Stimulated activated CD4-positive, alpha-beta T cell treated with anti-CD3 and anti-CD28 coated beads, Interleukin-2, amount 100 ng/mL, for 48 hours (primary cell): ENCODE data around the gene FAM181B.

ENCODE experiments used
- DNase-seq, 2 donors: peaks; one replicate each; pipeline ENCODE4 v3.0.0-alpha.2; 2020

FAM181B gene, protein sequence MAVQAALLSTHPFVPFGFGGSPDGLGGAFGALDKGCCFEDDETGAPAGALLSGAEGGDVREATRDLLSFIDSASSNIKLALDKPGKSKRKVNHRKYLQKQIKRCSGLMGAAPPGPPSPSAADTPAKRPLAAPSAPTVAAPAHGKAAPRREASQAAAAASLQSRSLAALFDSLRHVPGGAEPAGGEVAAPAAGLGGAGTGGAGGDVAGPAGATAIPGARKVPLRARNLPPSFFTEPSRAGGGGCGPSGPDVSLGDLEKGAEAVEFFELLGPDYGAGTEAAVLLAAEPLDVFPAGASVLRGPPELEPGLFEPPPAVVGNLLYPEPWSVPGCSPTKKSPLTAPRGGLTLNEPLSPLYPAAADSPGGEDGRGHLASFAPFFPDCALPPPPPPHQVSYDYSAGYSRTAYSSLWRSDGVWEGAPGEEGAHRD

DNA sequence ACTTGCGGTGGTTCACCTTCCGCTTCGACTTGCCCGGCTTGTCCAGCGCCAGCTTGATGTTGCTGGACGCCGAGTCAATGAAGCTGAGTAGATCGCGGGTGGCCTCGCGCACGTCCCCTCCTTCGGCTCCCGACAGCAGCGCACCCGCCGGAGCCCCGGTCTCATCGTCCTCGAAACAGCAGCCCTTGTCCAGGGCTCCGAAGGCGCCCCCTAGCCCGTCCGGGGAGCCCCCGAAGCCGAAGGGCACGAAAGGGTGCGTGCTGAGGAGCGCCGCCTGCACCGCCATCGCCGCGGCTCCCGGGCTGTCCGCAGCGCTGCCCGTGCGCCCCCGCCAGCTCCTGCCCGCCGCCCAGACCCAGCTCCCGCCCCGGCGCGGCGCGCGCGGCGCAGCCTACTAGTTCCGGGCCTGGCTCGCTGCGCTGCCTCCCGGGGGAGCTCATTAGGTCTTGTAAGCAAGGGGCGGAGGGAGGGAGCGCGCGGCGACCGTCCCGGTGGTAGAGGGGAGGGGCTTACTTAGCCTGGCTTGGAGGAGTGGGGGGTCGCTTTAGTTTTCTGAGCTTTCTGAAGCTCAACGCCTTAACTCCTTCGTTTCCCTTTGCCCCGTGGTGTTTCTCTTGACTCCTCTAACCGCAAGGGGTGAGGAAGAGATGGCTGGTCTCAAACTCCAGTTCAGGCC is at the start of gene FAM181B:
Gene FAM181B, minus strand, starts transcription at position 421 of the 676 bp plus-strand sequence. Its CDS starts 135 bp downstream, at position 286.
- peak in 1 of 2 donors; percentile 38 for DNase-seq

DNA sequence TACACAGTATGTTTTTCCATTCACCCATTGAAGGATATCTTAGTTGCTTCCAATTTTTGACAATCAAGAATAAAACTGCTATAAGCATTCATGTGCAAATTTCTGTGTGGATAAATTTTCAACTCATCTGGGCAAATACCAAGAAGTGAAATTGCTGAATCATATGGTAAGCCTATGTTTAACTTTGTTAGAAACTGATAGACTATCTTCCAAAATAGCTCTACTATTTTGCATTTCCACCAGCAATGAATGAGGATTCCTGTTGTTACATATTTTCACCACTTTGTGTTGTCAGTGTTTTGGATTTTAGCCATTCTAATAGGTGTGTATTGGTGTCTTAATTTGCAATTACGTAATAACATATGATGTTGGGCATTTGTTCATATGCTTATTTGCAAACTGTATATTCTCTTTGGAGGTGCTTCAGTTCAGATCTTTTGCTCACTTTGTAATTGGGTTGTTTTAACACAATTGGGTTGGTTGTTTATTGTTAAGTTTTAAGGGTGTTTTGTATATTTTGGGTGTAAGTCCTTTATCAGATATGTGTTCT is 49.2 kb upstream of the FAM181B start:
- no peak for DNase-seq

DNA sequence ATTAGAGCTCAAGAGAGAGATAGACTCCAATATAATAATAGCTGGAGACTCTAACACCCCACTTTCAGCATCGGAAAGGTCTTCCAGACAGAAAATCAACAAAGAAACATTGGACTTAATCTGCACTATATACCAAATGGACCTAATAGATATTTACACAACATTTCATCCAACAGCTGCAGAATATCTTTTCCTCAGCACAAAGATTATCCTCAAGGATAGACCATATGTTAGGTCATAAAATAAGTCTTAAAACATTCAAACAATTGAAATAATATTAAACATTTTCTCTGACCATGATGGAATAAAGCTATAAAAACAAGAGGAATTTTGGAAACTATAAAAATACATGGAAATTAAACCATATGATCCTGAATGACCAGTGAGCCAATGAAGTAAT is 45.1 kb upstream of the FAM181B start:
- DNase-seq, result no peak

DNA sequence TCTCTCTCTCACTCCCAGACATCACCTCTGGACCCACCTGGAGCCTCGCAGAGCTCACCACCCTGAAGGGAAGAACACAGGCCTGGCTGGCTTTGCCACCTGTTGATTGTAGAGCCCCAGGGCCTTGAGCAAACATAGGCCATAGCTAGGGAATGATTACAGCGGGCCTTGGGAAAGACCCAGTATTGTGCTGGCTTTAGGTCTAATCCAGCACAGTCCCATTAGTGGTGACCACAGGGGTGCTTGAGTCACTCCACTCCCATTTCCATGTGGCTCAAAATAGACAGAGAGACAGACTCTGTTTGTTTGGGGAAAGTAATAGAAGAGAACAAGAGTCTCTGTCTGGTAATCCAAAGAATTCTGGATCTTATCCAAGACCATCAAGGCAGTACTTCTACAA is 42.7 kb upstream of the FAM181B start:
- DNase-seq, result no peak

DNA sequence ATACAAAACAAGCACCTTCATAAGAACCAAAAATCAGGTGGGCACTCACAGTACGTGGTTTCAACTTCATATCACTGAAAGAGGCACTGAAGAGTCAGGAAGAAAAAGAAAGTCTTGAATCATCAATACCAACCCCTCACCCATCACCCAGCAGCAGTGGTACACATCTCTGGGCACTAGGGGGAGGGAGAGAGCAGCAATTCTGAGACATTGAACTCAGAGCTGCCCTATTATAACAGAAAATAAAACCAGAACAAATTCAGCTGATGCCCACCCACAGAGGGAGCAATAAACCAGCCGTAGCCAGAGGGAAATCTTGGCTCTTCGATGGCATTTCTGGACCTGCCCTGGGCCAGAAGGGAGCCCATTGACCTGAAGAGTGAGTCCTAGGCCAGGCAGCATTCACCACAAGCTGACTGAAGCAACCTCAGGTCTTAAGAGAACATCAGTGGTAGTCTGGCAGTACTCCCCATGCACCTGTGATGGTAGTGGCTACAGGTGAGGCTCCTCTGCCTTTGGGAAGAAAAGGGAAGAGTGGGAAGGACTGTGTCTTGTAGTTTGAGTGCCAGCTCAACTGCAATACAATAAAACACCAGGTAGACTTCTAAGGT is 42.2 kb upstream of the FAM181B start:
- peak; percentile 10 to 15 for DNase-seq

DNA sequence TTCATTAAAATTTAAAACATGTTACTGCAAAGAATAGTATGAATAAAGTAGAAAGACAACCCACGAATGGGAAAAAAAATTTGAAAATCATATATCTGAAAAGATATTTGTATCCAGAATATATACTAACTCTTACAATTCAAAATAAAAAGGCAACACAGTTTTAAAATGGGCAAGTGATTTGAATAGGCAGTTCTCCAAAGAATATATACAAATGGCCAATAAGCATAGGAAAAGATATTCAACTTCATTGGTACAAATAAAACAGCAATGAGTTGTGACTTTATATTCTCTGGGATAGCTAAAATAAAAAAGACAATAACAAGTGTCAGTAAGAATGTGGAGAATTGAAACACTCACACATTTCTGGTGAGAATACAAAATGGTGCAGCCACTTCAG is 41.6 kb upstream of the FAM181B start:
- no peak for DNase-seq

DNA sequence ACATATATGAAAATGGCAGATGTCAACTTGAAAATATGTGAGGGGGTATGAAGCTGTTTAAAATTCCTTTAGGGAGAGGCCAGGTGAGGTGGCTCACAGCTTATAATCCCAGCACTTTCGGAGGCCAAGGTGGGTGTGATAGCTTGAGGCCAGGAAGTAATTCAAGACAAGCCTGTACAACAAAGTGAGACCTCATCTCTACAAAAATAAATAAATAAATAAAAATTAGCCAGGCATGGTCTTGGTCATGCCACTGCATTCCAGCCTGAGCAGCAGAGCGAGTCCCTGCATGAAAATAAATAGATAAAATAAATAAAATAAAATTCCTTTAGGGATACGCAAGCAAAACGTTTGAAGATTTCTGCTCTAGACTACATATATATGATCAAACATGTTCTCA is 38.1 kb upstream of the FAM181B start:
- no peak for DNase-seq

DNA sequence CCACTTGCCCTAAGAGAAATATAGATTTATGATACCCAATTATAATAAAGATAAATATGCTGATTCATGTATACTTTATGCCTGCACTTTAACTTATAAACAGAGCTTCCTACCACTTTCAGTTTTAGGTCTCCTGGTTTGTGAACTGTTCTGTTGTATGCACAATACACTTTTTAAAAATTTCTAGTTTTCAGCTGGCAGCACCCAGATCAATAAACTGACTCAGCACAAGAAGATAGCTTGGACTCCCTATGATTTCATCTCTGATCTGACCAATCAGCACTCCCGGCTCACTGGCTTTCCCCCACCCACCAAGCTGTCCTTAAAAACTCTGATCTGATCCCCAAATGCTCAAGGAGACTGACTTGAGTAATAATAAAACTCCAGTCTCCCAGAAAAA is 33.5 kb upstream of the FAM181B start:
- no peak for DNase-seq

DNA sequence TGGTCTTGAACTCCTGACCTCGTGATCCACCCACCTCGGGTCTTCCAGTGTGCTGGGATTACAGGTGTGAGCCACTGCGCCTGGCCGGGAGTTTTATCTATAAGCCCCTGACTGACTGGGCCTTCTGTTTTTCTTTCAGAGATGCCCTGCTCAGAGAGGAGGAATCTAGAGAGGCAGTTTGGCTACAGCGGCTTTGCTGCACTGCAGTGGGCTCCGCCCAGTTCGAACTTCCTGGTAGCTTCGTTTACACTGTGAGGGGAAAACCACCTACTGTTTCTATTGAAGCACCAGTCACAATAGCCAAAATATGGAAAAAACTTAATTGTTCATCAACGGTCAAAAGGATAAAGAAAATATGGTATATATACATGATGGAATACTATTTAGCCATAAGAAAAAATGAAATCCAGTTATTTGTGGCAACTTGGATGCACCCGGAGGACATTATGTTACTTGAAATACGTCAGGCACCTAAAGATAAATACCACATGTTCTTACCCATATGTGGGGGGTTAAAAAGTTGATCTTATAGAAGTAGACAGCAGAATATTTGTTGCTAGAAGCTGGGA is 31.9 kb upstream of the FAM181B start:
- DNase-seq, result no peak

DNA sequence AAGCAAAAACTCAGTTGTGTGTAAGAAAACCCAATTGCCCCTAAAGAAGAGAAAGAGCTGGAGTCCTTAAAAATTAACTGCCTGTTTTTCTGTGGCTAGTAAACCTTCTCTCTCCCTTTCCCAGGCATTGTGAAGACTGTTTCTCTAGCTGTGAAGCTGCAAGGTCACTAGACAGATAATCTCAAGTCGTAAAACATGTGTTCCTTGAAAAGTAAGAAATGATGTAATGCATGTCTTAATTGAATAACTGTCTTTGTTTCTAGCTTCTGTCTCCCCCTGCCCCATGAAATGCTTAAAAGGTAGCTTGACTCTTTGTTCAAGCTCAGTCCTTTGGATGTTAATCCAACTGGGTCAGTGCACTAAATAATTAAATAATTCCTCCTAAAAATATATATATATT is 29.5 kb upstream of the FAM181B start:
- DNase-seq, result no peak

DNA sequence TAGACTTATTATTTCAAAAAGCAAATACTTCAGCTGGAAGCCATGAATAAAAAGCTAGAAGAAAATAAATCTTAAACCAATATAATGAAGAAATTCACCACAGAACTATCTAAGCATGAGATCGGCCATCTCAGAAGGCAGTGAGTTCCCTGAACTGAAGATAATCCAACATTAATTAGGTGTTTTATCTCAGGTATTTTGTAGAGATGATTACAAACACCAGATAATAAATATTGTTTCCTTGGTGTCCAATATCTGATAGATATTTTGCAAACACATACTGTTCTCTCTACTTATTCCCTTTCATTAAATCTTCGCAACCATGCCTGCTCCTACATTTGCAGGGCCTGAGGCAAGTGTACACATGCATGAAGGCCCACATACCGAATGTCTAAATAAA is 26.0 kb upstream of the FAM181B start:
- no peak for DNase-seq

DNA sequence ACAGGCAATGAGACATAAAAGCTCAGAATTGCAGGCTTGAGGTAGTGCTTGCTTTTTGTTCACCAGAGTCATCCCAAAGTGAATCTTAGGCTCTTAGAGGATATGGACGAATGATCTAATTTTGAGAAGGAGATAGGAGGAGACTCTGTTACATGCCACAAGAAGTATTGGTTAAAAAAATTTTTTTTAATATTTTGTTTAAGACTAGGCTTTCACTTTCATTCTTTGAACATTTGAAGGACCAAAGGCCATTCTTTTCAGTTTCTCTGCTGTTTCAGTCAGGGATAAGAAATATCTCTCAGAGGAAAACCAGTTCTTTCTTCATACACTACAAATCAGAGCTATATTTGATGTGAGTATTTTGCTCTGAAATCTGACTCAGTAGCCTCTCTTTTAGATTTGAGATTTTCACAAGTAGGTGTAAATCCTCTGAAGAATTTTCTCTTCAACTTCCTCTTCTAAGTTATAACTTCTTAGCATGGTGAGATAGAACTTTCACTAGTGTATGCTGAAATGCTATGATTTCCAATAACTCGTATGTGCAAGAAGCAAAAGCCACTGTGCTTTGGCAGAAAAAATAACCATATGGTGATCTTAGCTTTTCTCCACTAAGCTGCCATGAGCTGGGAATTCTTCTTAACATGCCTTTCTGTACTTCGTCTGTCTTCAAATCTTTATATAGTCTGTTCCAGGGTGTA is 24.1 kb upstream of the FAM181B start:
- no peak for DNase-seq

DNA sequence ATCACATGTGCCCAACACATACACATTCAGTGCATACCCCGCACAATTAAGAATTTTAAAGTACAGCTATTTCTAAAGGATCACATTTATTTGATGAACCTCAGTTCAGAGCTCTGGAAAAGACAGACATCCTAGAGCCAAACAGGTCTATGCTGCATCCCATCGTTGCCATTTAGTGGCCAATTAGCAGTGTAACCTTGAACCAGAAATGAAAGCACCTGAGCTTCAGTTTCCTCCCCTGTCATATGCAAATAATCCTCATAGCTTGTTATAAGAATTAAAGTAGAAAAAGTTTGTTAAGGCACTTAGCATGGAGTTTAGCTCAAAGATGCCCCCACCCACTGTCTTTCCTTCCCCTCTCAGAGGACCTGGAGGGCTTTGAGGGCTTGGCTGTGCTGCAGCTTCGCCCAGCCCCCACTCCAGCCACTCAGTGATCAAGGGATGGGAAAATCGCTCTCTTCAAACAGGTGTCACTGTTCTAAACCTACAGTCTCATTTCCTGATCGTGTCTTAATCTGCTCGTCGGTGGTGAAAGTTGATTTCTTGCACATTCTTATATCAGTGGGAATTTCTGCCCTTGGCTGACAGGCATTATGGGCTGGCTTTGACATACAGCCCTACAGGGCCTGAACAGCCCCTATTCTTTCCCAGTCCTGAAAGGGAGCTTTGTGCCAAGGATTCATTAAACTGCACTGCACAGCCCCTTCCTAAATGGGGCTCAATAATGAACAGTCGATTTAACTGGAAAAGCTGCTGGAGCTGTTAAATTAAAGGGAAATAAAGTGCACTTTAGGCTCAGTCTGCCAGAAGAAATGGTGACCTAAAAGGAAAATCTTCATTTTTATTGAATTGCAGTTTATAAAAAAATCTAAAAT is 23.3 kb upstream of the FAM181B start:
- DNase-seq, result no peak

DNA sequence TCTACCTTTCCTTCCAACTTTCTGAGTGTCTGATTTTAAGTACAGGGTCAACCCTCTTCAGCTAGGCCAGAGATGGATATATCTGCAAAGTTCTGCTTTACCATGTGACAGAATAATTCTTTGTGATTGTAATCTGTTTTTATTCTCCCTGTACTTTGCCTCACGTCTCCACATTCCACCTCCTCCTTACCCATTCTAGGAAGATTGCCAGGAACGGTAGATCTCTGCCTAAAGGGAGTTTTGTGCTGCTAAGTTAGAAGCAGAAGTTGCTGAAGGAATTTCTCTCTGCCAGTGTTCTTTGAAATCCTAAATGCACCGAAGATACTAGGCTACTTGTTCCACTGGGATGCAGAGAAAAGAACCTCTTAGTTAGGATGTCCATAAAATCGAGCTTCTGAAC is 20.7 kb upstream of the FAM181B start:
- DNase-seq, result no peak

DNA sequence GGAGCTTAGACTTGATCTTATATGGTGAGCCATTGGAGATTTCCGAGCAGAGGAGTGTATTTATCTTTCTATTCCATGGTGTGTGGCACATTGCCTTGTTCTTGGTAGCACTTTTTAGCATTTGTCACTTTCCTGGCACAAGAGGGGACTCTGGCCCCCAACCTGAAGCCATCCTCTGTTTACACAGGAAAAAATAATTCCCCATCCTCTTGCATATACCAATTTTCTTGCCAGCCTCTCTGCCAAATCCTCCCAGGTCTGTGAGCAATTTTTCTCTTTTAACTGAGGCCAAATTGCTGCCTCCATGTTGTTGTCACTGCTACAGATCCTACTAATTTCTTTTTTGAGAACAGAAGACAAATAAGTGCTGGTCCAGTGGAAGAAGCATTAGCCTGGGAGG is 20.3 kb upstream of the FAM181B start:
- no peak for DNase-seq

DNA sequence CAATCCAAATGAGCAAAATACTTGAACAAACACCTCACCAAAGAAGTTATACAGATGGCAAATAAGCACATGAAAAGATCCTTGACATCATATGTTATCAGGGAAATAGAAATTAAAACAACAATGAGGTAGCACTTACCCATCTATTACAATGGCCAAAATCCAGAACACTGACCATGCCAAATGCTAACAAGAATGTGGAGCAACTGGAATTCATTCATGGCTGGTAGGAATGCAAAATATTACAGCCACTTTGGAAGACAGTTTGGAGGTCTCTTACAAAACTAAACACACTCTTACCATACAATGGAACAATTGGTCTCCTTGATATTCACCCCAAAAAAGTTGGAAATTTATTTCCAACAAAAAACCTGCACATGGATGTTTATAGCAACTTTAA is 19.1 kb upstream of the FAM181B start:
- DNase-seq, result no peak

DNA sequence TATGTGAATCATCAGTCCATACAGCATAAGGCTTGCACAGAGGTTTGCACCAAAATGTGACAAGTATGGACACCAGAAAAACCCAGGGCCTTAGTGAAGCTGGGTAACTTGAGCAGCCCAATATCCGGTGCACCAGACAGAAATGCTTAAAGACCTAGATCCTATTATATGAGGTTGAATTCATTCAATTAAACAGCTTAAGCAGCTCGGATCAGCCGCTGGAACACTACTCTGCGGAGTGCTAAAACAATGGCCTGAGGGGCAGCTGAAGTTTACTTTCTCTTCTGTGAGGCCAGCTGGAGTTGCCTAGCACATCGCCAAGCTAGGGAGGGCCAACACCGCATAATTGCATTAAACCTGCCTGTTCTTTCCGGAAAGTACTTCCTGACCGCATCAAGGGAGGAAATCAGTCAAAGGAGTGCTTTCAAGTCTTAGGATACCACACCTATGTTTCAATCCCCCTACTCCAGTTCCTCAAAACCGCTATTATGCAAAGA is 17.0 kb upstream of the FAM181B start:
- no peak for DNase-seq

DNA sequence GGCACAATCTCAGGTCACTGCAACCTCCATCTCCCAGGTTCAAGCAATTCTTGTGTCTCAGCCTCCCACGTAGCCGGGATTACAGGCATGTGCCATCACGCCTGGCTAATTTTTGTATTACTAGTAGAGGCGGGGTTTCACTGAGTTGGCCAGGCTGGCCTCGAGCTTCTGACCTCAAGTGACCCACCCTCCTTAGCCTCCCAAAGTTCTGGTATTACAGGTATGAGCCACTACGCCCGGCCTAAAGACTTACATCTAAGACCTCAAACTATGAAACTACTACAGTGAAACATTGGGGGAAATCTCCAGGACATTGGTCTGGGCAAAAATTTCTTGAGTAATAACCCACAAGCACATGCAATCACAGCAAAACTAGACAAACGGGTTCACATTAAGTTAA is 13.8 kb upstream of the FAM181B start:
- DNase-seq, result no peak

DNA sequence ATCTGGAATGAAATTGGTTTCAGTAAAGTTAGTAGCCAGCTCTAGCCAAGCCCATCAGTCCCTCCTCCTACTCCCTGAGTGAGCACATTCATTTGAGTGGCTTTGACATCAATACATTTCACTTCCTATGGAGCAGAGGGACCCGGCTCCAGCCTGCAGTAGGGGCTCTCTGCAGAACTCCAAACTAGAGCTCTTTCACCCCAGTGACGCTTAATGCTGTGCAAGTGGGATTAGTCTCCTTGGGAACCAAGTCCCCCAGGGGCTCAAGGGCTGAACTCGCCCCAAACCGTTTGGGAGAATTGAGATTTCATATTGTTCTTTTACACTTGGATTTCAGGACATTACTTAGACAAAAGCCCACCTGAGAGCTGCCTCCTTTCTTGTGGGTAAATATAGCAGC is 4.4 kb upstream of the FAM181B start:
- no peak for DNase-seq

DNA sequence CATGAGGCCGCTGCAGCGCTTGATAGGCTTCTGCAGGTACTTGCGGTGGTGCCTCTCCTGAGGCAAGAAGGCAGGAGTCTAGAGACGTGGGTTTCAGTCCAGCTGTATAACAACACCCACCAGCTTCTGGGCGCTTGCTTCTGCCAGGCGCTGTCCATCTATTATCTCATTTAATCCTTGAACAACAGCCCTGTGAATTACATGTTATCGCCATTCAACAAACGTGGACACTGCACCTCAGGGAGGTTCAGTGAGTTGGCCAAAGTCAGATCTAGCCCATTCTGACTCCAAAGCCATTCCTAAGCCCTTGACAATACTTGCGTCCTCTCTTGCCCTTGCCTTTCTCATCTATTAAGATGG is 436 bp upstream of the FAM181B start:
- DNase-seq, result no peak

DNA sequence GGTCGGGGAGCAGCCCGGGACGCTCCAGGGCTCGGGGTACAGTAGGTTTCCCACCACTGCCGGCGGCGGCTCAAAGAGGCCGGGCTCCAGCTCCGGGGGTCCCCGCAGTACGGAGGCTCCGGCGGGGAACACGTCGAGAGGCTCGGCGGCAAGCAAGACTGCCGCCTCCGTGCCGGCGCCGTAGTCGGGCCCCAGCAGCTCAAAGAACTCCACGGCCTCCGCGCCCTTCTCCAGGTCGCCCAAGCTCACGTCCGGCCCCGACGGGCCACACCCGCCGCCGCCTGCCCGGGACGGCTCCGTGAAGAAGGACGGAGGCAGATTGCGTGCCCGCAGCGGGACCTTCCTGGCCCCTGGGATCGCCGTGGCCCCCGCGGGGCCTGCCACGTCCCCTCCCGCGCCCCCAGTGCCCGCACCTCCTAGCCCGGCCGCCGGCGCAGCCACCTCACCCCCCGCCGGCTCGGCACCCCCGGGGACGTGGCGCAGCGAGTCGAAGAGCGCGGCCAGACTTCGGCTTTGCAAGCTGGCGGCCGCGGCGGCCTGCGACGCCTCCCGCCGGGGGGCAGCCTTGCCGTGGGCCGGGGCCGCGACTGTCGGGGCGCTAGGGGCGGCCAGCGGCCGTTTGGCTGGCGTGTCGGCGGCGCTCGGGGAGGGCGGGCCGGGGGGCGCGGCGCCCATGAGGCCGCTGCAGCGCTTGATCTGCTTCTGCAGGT is 775 bp downstream of the FAM181B start:
- no peak for DNase-seq
